ENCODE measurements around the gene SRR. TPM values are rescaled to one million over a fixed set of nuclear protein-coding genes. Genes with fewer than 3 reads are reported as not detected.

Gene SRR
- total and polyA plus RNA-seq, 4 donors, result 2.9 to 10.3 (median 4.3) TPM

DNA sequence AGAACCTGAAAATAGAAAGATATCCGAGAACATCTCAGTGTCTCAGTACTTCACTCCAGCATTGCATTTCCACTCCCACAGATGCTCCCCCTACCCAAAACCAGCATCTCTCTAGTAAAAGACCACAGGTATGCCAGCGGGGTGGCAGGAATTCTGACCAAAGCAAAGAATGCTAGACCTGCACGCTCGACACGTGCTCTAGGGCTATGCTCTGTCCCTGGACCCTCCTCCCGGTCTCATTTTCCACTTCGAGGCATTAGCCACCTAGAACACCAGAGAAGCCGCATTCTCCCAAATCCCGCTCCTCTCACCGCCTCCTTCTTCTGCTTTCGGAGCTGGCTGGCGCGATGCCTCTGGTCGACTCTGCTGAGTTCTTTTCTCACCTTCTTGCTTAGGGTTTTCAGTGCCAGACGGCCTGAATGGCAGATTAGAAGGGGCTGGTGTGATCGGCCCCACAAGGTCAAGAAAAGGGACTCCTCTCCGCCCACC, 32.0 kb downstream of the SRR start:
- H3K36me3 ChIP-seq (ENCODE audit: control insufficient read depth in 4 of 4, insufficient read depth in 3 of 4, low read depth in 1 of 4, low read length in 3 of 4), result peaks cover 2 to 39% (median 35%) of the 10 kb centered on the region in 4 donors
- TF ChIP-seq, protein P1, sequence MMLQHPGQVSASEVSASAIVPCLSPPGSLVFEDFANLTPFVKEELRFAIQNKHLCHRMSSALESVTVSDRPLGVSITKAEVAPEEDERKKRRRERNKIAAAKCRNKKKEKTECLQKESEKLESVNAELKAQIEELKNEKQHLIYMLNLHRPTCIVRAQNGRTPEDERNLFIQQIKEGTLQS (IDR thresholded peaks at IDR 0.05), result no peak
- TF ChIP-seq, protein P2, sequence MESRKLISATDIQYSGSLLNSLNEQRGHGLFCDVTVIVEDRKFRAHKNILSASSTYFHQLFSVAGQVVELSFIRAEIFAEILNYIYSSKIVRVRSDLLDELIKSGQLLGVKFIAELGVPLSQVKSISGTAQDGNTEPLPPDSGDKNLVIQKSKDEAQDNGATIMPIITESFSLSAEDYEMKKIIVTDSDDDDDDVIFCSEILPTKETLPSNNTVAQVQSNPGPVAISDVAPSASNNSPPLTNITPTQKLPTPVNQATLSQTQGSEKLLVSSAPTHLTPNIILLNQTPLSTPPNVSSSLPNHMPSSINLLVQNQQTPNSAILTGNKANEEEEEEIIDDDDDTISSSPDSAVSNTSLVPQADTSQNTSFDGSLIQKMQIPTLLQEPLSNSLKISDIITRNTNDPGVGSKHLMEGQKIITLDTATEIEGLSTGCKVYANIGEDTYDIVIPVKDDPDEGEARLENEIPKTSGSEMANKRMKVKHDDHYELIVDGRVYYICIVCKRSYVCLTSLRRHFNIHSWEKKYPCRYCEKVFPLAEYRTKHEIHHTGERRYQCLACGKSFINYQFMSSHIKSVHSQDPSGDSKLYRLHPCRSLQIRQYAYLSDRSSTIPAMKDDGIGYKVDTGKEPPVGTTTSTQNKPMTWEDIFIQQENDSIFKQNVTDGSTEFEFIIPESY (IDR thresholded peaks at IDR 0.05), result no peak
- no peak for TF ChIP-seq EGR1 (IDR thresholded peaks at IDR 0.05; ENCODE audit: low read depth in 2 of 2)
- TF ChIP-seq NR2F2 (IDR thresholded peaks at IDR 0.05), result no peak
- H3K9ac ChIP-seq (ENCODE audit: low read depth in 1 of 2, low read length in 2 of 2), result peak overlapping the region; percentile 80 to 90
- peak overlapping the region; percentile 73 to 100 (median 97) for H3K4me3 ChIP-seq (ENCODE audit: low read depth in 1 of 3, low read length in 3 of 3)
- no peak for DNase-seq (ENCODE audit: low spot score)
- WGBS, result 3% methylated on average over 17 of the region's 17 CpGs
- H3K27ac ChIP-seq (ENCODE audit: low read depth in 1 of 2, low read length in 2 of 2), result peak overlapping the region; percentile 9 to 94
- H3K27me3 ChIP-seq (ENCODE audit: control insufficient read depth in 4 of 4, insufficient read depth in 4 of 4, low read length in 3 of 4), result no peaks in the 10 kb centered on the region
- H3K9me3 ChIP-seq (ENCODE audit: control insufficient read depth in 4 of 4, low read length in 3 of 4), result no peaks in the 10 kb centered on the region
- H3K4me1 ChIP-seq (ENCODE audit: control insufficient read depth in 4 of 4, insufficient read depth in 4 of 4, low read length in 3 of 4), result peaks cover 0 to 28% (median 21%) of the 10 kb centered on the region in 4 donors

DNA sequence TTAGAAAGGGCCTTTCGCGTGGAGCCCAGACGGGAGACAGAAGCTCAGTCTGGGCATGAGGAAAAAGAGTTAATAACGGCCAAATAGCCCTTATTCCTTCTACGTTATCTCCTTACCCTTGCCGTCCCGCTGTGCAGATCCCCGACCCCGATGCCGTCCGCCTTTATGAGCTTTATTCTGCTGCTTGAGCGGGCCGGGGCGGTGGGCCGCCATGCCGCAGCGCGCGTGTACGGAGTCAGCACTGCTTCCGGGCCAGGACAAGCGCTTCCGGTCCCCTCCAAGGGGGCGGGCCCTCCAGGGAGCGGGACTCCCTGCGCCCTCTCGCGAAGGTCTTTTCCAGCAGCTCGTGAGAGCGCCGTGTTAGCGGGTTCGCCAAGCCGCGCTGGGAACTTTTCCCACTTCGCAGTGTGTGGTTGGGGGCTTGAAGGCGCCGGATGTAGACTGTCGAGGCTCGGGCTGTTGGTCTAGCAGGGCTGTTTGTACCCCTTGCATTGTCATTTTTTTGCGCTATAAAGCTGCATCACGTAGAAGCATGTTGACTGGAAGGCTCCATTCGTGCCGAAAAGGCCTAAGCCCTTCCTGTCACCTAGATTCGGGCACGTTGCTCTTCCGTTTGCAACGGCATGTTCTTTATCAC, 32.6 kb downstream of the SRR start, which contains the start of gene TSR1:
TSR1 (minus strand) TSS at position 243 of the 637 bp plus-strand sequence; CDS start at position 213, 30 bp downstream.
- under 1% methylated on average over 48 of the region's 48 CpGs for WGBS
- peak; percentile 87 for DNase-seq (ENCODE audit: low spot score)
- H3K36me3 ChIP-seq (ENCODE audit: control insufficient read depth in 4 of 4, insufficient read depth in 3 of 4, low read depth in 1 of 4, low read length in 3 of 4), result peaks cover 2 to 33% (median 30%) of the 10 kb centered on the region in 4 donors
- TF ChIP-seq EGR1 (IDR thresholded peaks at IDR 0.05; ENCODE audit: low read depth in 2 of 2) (no peak), RXRA (IDR thresholded peaks at IDR 0.05) (peak in 1 of 2 donors; percentile 29), FOXA2 (IDR thresholded peaks at IDR 0.05) (no peak), HNF4A (conservative IDR thresholded peaks at IDR 0.05) (no peak), JUND (IDR thresholded peaks at IDR 0.05) (no peak), GABPA (IDR thresholded peaks at IDR 0.05 in 1 of 2, conservative IDR thresholded peaks at IDR 0.05 in 1 of 2) (peak; percentile 92 to 97), SP1 (IDR thresholded peaks at IDR 0.05) (peak; percentile 62), HNF4G (IDR thresholded peaks at IDR 0.05) (no peak), RAD21 (IDR thresholded peaks at IDR 0.05) (peak; percentile 38 to 54), NR2F2 (IDR thresholded peaks at IDR 0.05) (no peak), TAF1 (conservative IDR thresholded peaks at IDR 0.05) (peak; percentile 51), YY1 (IDR thresholded peaks at IDR 0.05) (peak; percentile 96), FOXA1 (IDR thresholded peaks at IDR 0.05) (no peak)
- TF ChIP-seq, protein P2 (IDR thresholded peaks at IDR 0.05), result peak; percentile 95
- TF ChIP-seq, protein P3, sequence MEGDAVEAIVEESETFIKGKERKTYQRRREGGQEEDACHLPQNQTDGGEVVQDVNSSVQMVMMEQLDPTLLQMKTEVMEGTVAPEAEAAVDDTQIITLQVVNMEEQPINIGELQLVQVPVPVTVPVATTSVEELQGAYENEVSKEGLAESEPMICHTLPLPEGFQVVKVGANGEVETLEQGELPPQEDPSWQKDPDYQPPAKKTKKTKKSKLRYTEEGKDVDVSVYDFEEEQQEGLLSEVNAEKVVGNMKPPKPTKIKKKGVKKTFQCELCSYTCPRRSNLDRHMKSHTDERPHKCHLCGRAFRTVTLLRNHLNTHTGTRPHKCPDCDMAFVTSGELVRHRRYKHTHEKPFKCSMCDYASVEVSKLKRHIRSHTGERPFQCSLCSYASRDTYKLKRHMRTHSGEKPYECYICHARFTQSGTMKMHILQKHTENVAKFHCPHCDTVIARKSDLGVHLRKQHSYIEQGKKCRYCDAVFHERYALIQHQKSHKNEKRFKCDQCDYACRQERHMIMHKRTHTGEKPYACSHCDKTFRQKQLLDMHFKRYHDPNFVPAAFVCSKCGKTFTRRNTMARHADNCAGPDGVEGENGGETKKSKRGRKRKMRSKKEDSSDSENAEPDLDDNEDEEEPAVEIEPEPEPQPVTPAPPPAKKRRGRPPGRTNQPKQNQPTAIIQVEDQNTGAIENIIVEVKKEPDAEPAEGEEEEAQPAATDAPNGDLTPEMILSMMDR (IDR thresholded peaks at IDR 0.05; ENCODE audit: low read depth, low read length, missing input control), result peak; percentile 1
- TF ChIP-seq, protein P4, sequence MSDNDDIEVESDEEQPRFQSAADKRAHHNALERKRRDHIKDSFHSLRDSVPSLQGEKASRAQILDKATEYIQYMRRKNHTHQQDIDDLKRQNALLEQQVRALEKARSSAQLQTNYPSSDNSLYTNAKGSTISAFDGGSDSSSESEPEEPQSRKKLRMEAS (IDR thresholded peaks at IDR 0.05), result peak; percentile 69
- TF ChIP-seq, protein P5, sequence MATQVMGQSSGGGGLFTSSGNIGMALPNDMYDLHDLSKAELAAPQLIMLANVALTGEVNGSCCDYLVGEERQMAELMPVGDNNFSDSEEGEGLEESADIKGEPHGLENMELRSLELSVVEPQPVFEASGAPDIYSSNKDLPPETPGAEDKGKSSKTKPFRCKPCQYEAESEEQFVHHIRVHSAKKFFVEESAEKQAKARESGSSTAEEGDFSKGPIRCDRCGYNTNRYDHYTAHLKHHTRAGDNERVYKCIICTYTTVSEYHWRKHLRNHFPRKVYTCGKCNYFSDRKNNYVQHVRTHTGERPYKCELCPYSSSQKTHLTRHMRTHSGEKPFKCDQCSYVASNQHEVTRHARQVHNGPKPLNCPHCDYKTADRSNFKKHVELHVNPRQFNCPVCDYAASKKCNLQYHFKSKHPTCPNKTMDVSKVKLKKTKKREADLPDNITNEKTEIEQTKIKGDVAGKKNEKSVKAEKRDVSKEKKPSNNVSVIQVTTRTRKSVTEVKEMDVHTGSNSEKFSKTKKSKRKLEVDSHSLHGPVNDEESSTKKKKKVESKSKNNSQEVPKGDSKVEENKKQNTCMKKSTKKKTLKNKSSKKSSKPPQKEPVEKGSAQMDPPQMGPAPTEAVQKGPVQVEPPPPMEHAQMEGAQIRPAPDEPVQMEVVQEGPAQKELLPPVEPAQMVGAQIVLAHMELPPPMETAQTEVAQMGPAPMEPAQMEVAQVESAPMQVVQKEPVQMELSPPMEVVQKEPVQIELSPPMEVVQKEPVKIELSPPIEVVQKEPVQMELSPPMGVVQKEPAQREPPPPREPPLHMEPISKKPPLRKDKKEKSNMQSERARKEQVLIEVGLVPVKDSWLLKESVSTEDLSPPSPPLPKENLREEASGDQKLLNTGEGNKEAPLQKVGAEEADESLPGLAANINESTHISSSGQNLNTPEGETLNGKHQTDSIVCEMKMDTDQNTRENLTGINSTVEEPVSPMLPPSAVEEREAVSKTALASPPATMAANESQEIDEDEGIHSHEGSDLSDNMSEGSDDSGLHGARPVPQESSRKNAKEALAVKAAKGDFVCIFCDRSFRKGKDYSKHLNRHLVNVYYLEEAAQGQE (IDR thresholded peaks at IDR 0.05), result peak; percentile 42
- TF ChIP-seq, protein P1 (IDR thresholded peaks at IDR 0.05), result no peak
- H3K9ac ChIP-seq (ENCODE audit: low read depth in 1 of 2, low read length in 2 of 2), result peak within 1 kb of the TSS; percentile 80 to 90
- H3K9me3 ChIP-seq (ENCODE audit: control insufficient read depth in 4 of 4, low read length in 3 of 4), result no peaks in the 10 kb centered on the region
- H3K27ac ChIP-seq (ENCODE audit: low read depth in 1 of 2, low read length in 2 of 2), result peak within 1 kb of the TSS; percentile 79 to 94
- H3K4me1 ChIP-seq (ENCODE audit: control insufficient read depth in 4 of 4, insufficient read depth in 4 of 4, low read length in 3 of 4), result peaks cover 0 to 28% (median 21%) of the 10 kb centered on the region in 4 donors
- H3K4me3 ChIP-seq (ENCODE audit: low read depth in 1 of 3, low read length in 3 of 3), result peak within 1 kb of the TSS; percentile 73 to 100 (median 97)
- H3K27me3 ChIP-seq (ENCODE audit: control insufficient read depth in 4 of 4, insufficient read depth in 4 of 4, low read length in 3 of 4), result no peaks in the 10 kb centered on the region
